Measurements from ENCODE around the gene ADM2. TPM values are rescaled to one million over a fixed set of nuclear protein-coding genes. Genes with fewer than 3 reads are reported as not detected.

Gene ADM2
- total RNA-seq, 3 donors from 2014 or later (not counting 1 experiment from before 2014, with no cell fraction given): 0.26 to 2.5 (median 1.5) TPM

GRCh38 chr22:50468626-50469025, 12.7 kb upstream of the ADM2 start:
- H3K4me1 Mint-ChIP-seq: peaks cover 34 to 69% of the 10 kb centered on the region in 2 donors
- H3K9me3 ChIP-seq (ENCODE audit: control insufficient read depth, insufficient read depth, low read length): no peaks in the 10 kb centered on the region
- intact Hi-C loops (cut with micrococcal nuclease): no loop called here

GRCh38 chr22:50469377-50470305, 11.7 kb upstream of the ADM2 start:
- Histone ChIP-seq H3K27me3 (ENCODE audit: control insufficient read depth, insufficient read depth, low read length) (no peaks in the 10 kb centered on the region), H3K27ac (ENCODE audit: low read length) (peak overlapping the region; percentile 91), H3K4me1 (ENCODE audit: control insufficient read depth, insufficient read depth, low read length) (peaks cover 66% of the 10 kb centered on the region), H3K4me3 (ENCODE audit: low read length) (peak overlapping the region; percentile 38), H3K36me3 (ENCODE audit: control insufficient read depth, insufficient read depth, low read length) (peaks cover 36% of the 10 kb centered on the region), H3K9me3 (ENCODE audit: control insufficient read depth, insufficient read depth, low read length) (no peaks in the 10 kb centered on the region)
- Mint-ChIP-seq H3K27me3 (ENCODE audit: low read depth in 2 of 2) (no peaks in the 10 kb centered on the region), H3K27ac (peak overlapping the region; percentile 80 to 91), H3K4me1 (peaks cover 41 to 76% of the 10 kb centered on the region in 2 donors), H3K9me3 (no peaks in the 10 kb centered on the region), H3K4me3 (peak overlapping the region; percentile 71), H3K36me3 (no peaks in the 10 kb centered on the region)
- WGBS (ENCODE audit: insufficient coverage): under 1% methylated on average over 22 of the region's 25 CpGs
- ATAC-seq (peak; percentile 82 to 94 (median 87)), DNase-seq (peak; percentile 92 to 98)
- no peak for TF ChIP-seq CTCF (IDR thresholded peaks at IDR 0.05)
- intact Hi-C loops (cut with micrococcal nuclease): loop anchor here (5.0 kb wide), 1 partner anchor 38 kb away; the partner anchor contains the start of genes LMF2 and NCAPH2

More at GRCh38 chr22:50468626-50469025, 12.7 kb upstream of the ADM2 start:
- peaks cover 46% of the 10 kb centered on the region for H3K36me3 ChIP-seq (ENCODE audit: control insufficient read depth, insufficient read depth, low read length)
- peaks cover 60% of the 10 kb centered on the region for H3K4me1 ChIP-seq (ENCODE audit: control insufficient read depth, insufficient read depth, low read length)
- WGBS (ENCODE audit: insufficient coverage): 80% methylated on average over 6 of the region's 8 CpGs
- no peak overlapping the region for H3K4me3 ChIP-seq (ENCODE audit: low read length)
- Mint-ChIP-seq H3K27ac (peak overlapping the region; percentile 80 to 91), H3K9me3 (no peaks in the 10 kb centered on the region), H3K4me3 (peak overlapping the region; percentile 42), H3K36me3 (no peaks in the 10 kb centered on the region), H3K27me3 (ENCODE audit: low read depth in 2 of 2) (no peaks in the 10 kb centered on the region)
- H3K27ac ChIP-seq (ENCODE audit: low read length): peak overlapping the region; percentile 91
- no peak for DNase-seq
- no peak for ATAC-seq
- TF ChIP-seq CTCF (IDR thresholded peaks at IDR 0.05): no peak
- no peaks in the 10 kb centered on the region for H3K27me3 ChIP-seq (ENCODE audit: control insufficient read depth, insufficient read depth, low read length)

DNA sequence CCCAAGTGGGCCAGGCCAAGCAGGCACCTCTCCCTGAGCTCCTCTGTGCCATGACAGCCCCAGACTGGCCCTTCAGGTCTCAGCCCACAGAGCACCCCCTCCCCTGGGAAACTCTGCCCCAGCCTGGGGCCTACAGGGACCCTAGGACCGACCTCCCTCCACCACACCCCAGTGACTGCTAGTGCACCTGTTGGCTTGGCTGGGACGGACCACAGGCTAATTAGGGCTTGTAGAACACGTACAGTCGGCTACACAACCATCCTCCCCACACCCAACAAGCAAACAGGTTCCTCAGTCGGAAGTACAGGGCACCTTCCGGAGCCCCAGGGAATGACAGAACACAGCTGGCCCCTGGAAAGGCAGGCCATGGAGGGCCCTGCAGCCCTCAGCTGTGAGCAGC, 10.9 kb upstream of the ADM2 start:
- H3K9me3 Mint-ChIP-seq: no peaks in the 10 kb centered on the region
- TF ChIP-seq CTCF (IDR thresholded peaks at IDR 0.05): no peak
- WGBS (ENCODE audit: insufficient coverage): 41% methylated on average over 6 of the region's 6 CpGs
- peaks cover 41 to 76% of the 10 kb centered on the region in 2 donors for H3K4me1 Mint-ChIP-seq
- H3K36me3 ChIP-seq (ENCODE audit: control insufficient read depth, insufficient read depth, low read length): peaks cover 28% of the 10 kb centered on the region
- no peaks in the 10 kb centered on the region for H3K27me3 Mint-ChIP-seq (ENCODE audit: low read depth in 2 of 2)
- no peak overlapping the region for H3K4me3 ChIP-seq (ENCODE audit: low read length)
- intact Hi-C loops (cut with micrococcal nuclease): loop anchor here (5.0 kb wide), 1 partner anchor 37 kb away; the partner anchor contains the start of genes LMF2 and NCAPH2
- H3K27ac Mint-ChIP-seq: peak overlapping the region; percentile 80 to 91
- peak overlapping the region; percentile 71 for H3K4me3 Mint-ChIP-seq
- H3K27me3 ChIP-seq (ENCODE audit: control insufficient read depth, insufficient read depth, low read length): no peaks in the 10 kb centered on the region
- H3K4me1 ChIP-seq (ENCODE audit: control insufficient read depth, insufficient read depth, low read length): peaks cover 70% of the 10 kb centered on the region
- peak in 1 of 2 donors; percentile 36 for DNase-seq
- ATAC-seq: no peak
- H3K36me3 Mint-ChIP-seq: no peaks in the 10 kb centered on the region
- H3K27ac ChIP-seq (ENCODE audit: low read length): peak overlapping the region; percentile 91
- no peaks in the 10 kb centered on the region for H3K9me3 ChIP-seq (ENCODE audit: control insufficient read depth, insufficient read depth, low read length)
